Activated CD4-positive, alpha-beta T cell treated with anti-CD3 and anti-CD28 coated beads, Interleukin-2, Interleukin-6, amounts not matched to agents 100 ng/mL and 50 ng/mL, durations not matched to agents 16 hours and 8 hours (primary cell): ENCODE data around the gene GDF2.

Source experiments
- DNase-seq: peaks from one replicate; pipeline ENCODE4 v3.0.0-alpha.2; 2020

The GDF2 gene

DNA sequence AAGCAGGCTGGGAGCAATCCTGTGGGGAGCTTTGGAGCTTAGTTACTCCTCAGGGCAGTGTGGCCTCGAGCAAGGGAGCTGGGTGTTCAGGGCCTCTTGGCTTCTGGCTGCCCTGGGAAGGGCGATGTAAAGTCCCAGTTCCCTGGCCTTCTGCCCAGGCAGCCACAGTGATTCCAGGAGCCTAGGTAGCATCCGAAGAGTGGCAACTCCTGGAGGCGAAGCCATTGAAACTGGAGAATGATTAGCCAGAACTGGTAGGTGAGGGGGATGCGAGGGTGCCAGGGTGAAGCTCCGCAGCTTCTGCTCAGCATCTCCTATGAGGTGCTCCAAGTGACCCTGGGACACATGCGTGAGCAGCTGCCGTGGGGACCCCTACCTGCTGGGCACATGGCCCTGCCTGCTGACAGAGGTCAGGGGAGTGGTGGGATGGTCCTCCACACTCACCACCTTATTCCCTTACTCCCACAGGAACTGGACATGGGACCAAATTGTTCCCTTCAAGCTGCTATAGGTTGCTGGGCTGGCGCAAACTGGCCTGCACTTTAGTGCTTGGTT lies 7.8 kb upstream of the GDF2 start:
- no peak for DNase-seq

GRCh38 chr10:47315421-47315820 lies 6.8 kb upstream of the GDF2 start:
- no peak for DNase-seq

GRCh38 chr10:47316131-47316530 lies 6.1 kb upstream of the GDF2 start:
- no peak for DNase-seq

DNA sequence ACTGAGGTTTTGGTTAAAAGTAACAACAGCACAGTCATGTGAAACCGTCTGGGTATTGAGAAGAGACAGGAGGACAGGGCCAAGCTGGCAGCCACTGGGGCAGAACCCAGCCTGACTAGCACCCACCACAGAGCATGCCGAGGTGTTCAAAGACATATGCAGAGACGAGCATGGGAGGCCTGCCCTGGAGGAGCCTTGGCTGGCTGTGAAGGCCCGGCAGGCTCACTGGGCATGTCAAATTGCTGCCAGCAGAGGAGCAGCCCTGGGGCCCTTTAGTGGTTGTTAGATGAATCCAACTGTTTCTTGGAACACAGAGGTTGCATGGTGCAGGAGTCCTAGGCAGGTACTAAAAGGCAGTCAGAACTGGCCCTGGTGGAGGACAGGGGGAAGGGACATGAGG lies 5.0 kb upstream of the GDF2 start:
- no peak for DNase-seq

- no peak for DNase-seq
These were observed 3.5 kb upstream of the GDF2 start for GRCh38 chr10:47318706-47319105.

DNA sequence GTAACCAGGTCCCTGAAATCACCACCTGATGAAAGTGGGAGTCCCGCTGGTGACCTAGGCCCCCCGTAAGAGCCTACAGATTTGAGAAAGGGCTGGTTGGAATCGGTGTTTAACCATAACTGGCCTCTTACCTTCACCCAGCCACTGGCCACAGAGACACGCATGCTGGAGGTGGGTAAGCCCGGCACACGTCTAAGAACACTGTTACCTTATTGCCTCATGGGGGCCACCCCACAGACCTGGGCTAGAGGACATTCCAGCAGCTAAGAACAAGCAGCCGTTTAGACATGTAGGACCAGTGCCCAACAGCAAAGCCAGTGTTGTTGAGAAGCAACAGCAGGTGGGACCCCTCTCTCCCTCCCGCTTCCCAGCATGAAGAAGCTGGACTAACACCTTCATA lies 2.5 kb upstream of the GDF2 start:
- DNase-seq, result no peak

GRCh38 chr10:47320812-47321211 lies 1.4 kb upstream of the GDF2 start:
- DNase-seq, result no peak

GRCh38 chr10:47321521-47322195 lies 596 bp upstream of the GDF2 start:
- DNase-seq, result no peak

DNA sequence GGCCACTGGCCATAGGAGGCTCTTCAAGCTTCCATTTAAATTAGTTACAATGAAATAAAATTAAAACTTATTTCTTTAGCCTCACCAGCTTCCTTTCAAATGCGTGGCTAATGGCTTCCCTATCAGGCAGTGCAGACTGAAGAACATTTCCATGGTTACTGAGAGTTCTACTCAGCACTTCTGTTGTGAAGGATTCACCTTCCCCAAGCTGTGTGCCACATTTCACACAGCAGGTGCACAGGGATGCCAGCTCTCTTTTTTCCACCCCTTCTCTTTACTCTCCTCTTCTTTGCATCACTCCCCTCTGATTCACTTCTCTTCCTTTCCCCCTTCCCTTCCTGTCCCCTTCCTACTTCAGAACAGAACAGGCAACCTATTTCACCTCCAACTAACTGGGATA lies 833 bp downstream of the GDF2 start:
- no peak for DNase-seq

- no peak for DNase-seq
These were observed 1.5 kb downstream of the GDF2 start for GRCh38 chr10:47323636-47324296.

- no peak for DNase-seq
These were observed 3.3 kb downstream of the GDF2 start for GRCh38 chr10:47325303-47326291.

DNA sequence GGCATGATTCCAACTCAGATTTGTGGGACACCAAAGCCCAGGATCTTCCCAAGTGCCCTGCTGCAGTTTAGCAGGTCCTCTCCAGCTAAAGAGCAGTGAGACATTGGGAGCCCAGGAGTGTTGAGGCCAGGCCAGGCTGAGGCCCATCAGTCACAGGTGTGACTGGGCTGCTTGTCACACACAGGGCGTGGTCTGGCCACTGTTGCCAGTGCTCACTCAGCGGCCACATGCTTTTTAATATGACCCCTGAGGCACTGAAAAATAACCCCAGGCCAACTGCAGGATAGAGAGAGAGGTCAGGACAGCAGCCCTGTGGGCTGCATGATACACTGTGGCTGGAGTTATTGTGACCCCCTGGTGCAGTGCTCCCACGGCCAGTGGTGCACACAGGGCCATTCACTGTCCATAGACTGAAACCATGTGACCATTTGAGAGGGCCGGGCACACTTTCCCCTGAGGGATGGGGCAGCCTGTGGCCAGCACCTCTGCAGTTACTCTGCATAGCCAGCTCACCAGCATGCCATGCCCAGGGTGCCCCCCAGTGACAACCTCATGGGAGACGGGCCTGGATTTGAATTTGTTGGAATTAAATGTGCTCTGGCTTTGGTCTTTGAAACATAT lies 4.2 kb downstream of the GDF2 start:
- DNase-seq, result no peak

GRCh38 chr10:47326927-47327330 lies 4.7 kb downstream of the GDF2 start:
- DNase-seq, result no peak

- no peak for DNase-seq
These were observed 7.6 kb downstream of the GDF2 start for GRCh38 chr10:47329855-47330254.

GRCh38 chr10:47330366-47330765 lies 8.1 kb downstream of the GDF2 start:
- no peak for DNase-seq

GRCh38 chr10:47330804-47331203 lies 8.6 kb downstream of the GDF2 start:
- DNase-seq, result no peak

DNA sequence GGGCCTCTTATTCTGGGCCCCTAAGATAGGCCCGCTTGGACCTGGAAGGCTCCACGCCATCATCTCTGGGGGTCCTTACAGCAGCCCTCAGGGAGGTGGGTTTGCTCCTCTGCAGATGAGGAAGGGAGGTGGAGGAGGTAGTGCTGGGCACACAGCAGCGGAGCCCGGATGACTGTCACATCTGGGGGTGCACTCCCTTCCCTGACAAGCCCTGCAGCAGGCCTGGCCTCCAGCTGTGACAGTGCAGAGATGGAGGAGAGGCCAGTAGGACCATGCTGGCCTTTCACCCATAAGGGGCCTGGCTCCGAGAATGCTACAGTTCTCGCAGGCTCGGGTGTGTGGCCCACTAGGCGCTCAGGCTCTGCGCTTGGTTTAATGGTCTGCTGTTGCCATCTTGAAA lies 9.2 kb downstream of the GDF2 start:
- DNase-seq, result no peak

DNA sequence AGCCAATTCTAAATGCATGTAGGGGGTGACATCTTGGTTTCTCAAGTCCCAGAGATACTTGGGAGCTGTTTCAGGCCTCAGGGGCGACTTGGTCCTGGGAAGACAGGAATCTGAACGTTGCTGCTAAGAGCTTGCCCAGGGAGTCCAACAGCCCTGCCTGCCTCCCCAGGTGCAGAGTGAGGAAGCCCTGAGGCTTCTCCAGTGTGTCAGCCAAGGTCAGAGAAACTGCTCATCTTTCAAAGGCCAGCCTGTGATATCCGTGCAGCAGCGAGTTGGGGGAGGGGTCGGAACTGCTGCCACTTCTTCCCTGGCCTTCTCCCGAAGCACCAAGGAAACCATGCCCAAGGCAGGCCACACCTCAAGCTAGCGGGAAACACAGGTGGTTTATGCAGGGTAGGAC lies 9.7 kb downstream of the GDF2 start:
- no peak for DNase-seq

GRCh38 chr10:47332371-47332770 lies 10.1 kb downstream of the GDF2 start:
- DNase-seq, result no peak

GRCh38 chr10:47332946-47333345 lies 10.7 kb downstream of the GDF2 start:
- no peak for DNase-seq

DNA sequence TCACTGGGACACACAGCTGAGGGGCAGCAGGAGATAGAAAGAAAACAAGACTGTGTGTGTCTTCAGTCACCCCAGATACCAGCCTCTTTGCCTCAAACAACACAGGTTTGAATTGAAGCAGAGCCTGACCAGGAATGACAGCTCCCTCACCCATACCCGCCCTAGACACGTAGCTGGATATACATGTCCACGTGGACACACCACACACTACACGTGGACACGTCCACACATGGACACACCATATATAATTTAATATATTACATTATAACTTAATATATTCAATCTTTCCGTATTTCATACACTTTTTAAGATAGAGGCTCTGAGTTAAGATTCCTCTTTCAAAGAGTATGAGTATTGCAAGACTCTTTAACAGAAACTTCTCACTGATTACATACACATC lies 11.3 kb downstream of the GDF2 start:
- no peak for DNase-seq

GRCh38 chr10:47334466-47335295 lies 12.4 kb downstream of the GDF2 start:
- DNase-seq, result no peak
